A673 (cell line): ENCODE results near the gene ALDH1L1. TPM values are rescaled to one million over a fixed set of nuclear protein-coding genes. Genes with fewer than 3 reads are reported as not detected.

Source experiments
- BruUV-seq: library from RNA; stranded (reverse); fragments of 400-500 nt; replicated peaks from 2 replicates; lab custom pipeline; 2021; lab: Mats Ljungman, UMichigan
- CTCF ChIA-PET: fragments of 300-600 bp; sonication (Branson Sonifier 250); formaldehyde crosslinking; loops from one replicate; lab custom pipeline; 2022; ENCODE audit warnings: antibody characterized with exemption; lab: Charles Lee
- POLR2A ChIA-PET: fragments of 300-600 bp; sonication (Branson Sonifier 250); formaldehyde crosslinking; loops from one replicate; lab custom pipeline; 2022; ENCODE audit warnings: antibody characterized with exemption; ENCODE audit not compliant: low non-redundant PET; lab: Charles Lee
- DNase-seq: peaks from one replicate; pipeline ENCODE4 v3.0.0-alpha.2; 2015; ENCODE audit warnings: low spot score
- H3K27ac ChIP-seq: fragments of 200-600 bp; sonication (generic); 2 replicates; pipeline ENCODE4 v1.5.1; 2016; ENCODE audit warnings: mixed run types, low read depth, mild to moderate bottlenecking, mixed read lengths, antibody characterized with exemption, low read length; ENCODE audit not compliant: poor library complexity, severe bottlenecking
- H3K27me3 ChIP-seq: fragments of 200-600 bp; sonication (generic); replicated peaks from 2 replicates; pipeline ENCODE4 v1.6.1; 2017; ENCODE audit warnings: mixed run types, low read depth, mild to moderate bottlenecking, mixed read lengths, antibody characterized with exemption, low read length; ENCODE audit not compliant: insufficient read depth, poor library complexity
- H3K36me3 ChIP-seq: fragments of 200-600 bp; sonication (generic); 2 replicates; pipeline ENCODE4 v1.6.1; 2016; ENCODE audit warnings: mixed run types, mild to moderate bottlenecking, mixed read lengths, antibody characterized with exemption, low read length; ENCODE audit not compliant: insufficient read depth, poor library complexity, severe bottlenecking
- H3K4me1 ChIP-seq: fragments of 200-600 bp; sonication (generic); 2 replicates; pipeline ENCODE4 v1.6.1; 2017; ENCODE audit warnings: mixed run types, mild to moderate bottlenecking, mixed read lengths, antibody characterized with exemption, low read length; ENCODE audit not compliant: insufficient read depth, poor library complexity, severe bottlenecking
- H3K4me3 ChIP-seq: fragments of 200-600 bp; sonication (generic); 2 replicates; pipeline ENCODE4 v1.5.1; 2016; ENCODE audit warnings: low read depth, mixed run types, mild to moderate bottlenecking, mixed read lengths, low read length; ENCODE audit not compliant: poor library complexity, severe bottlenecking
- H3K9me3 ChIP-seq: fragments of 200-600 bp; sonication (generic); 2 replicates; pipeline ENCODE4 v1.6.1; 2016; ENCODE audit warnings: mixed run types, low read depth, mild to moderate bottlenecking, mixed read lengths, antibody characterized with exemption, low read length; ENCODE audit not compliant: poor library complexity, severe bottlenecking
- CTCF ChIP-seq: fragments of 300-800, 200-600 bp; sonication (generic); conservative IDR thresholded peaks from 2 replicates; pipeline ENCODE4 v1.5.1; 2017; ENCODE audit warnings: low read depth, mild to moderate bottlenecking, antibody characterized with exemption, low read length, moderate library complexity, mixed read lengths
- EZH2 ChIP-seq: fragments of 200-600 bp; sonication (generic); IDR thresholded peaks from 2 replicates; pipeline ENCODE4 v1.6.1; 2017; ENCODE audit warnings: borderline replicate concordance, low read depth, mild to moderate bottlenecking, mixed read lengths, antibody characterized with exemption, low read length; ENCODE audit not compliant: poor library complexity, severe bottlenecking
- intact Hi-C: fragments of 100-400 bp; cut with micrococcal nuclease; formaldehyde crosslinking; loops from one replicate; pipeline ENCODE4 v1.10.0; 2022; ENCODE audit not compliant: unreplicated experiment
- total RNA-seq: library from RNA; stranded (reverse); gene quantifications from 2 replicates; pipeline ENCODE4 v1.2.3, GENCODE V29; 2021

ALDH1L1 gene
- total RNA-seq, 1 experiment from 2014 or later = 16.9 TPM

- Histone ChIP-seq H3K27me3 (no peaks in the 10 kb centered on the region), H3K9me3 (no peaks in the 10 kb centered on the region), H3K36me3 (no peaks in the 10 kb centered on the region), H3K27ac (no peak overlapping the region), H3K4me3 (no peak overlapping the region), H3K4me1 (no peaks in the 10 kb centered on the region)
- intact Hi-C loops = no loop called here
- DNase-seq = no peak
- no peak for TF ChIP-seq EZH2
- no peak for TF ChIP-seq CTCF
- CTCF ChIA-PET = no interaction called here
- no TSS peak for BruUV-seq
- POLR2A ChIA-PET = no interaction called here
These were observed 118.9 kb downstream of the ALDH1L1 start for GRCh38 chr3:126061301-126062032.

DNA sequence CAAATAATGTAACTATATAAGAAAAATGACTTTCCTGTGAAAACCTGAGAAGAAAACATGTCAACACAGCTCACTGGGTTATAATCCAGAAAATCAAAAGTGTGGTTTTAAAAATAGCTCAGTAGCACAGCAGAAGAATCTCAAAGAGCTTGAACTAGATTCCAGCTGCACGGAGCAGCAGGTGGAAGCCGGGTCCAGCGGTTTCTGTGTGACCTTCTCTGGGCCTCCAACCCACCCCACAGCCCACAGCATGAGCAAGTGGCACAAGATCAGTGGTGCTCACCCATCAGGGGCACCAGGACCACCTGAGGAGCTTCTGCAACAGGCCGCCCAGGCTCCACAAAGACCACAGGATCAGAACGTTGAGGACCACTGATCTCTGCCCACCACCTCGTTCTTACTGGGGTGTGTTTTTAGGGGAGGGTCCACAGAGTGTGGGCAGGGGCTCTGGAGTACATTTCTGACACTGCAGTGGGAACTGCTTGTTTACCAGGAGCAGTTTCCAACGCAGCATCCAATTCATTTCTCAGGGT lies 119.7 kb downstream of the ALDH1L1 start:
- POLR2A ChIA-PET = no interaction called here
- intact Hi-C loops = no loop called here
- Histone ChIP-seq H3K4me3 (no peak overlapping the region), H3K4me1 (no peaks in the 10 kb centered on the region), H3K27ac (no peak overlapping the region), H3K9me3 (no peaks in the 10 kb centered on the region), H3K36me3 (no peaks in the 10 kb centered on the region), H3K27me3 (no peaks in the 10 kb centered on the region)
- CTCF ChIA-PET = no interaction called here
- no peak for DNase-seq
- TF ChIP-seq EZH2 (no peak), CTCF (no peak)
- no TSS peak for BruUV-seq

GRCh38 chr3:126058666-126059065 lies 121.7 kb downstream of the ALDH1L1 start:
- H3K27me3 ChIP-seq = no peaks in the 10 kb centered on the region
- no peaks in the 10 kb centered on the region for H3K36me3 ChIP-seq
- no peak for DNase-seq
- BruUV-seq = no TSS peak
- H3K27ac ChIP-seq = no peak overlapping the region
- no peaks in the 10 kb centered on the region for H3K9me3 ChIP-seq
- H3K4me3 ChIP-seq = no peak overlapping the region
- H3K4me1 ChIP-seq = no peaks in the 10 kb centered on the region
- TF ChIP-seq EZH2 (no peak), CTCF (no peak)
- ChIA-PET CTCF (no interaction called here), POLR2A (no interaction called here)
- intact Hi-C loops = no loop called here
